Endothelial cell of umbilical vein (primary cell): ENCODE data around the gene COL5A1. TPM values are rescaled to one million over a fixed set of nuclear protein-coding genes. Genes with fewer than 3 reads are reported as not detected.

ENCODE experiments used
- BruUV-seq: library from RNA; stranded (reverse); fragments of 400-500 nt; replicated peaks from 2 replicates; lab custom pipeline; 2021; lab: Mats Ljungman, UMichigan
- CTCF ChIA-PET: fragments of 300-600, 350-600 bp; sonication (Branson Sonifier 250); formaldehyde crosslinking; loops from one replicate; lab custom pipeline; 2021; ENCODE audit warnings: antibody characterized with exemption, inconsistent platforms; lab: Charles Lee
- POLR2A ChIA-PET: fragments of 300-600, 350-600 bp; sonication (Branson Sonifier 250); formaldehyde crosslinking; loops from one replicate; lab custom pipeline; 2021; ENCODE audit warnings: antibody characterized with exemption, inconsistent platforms; lab: Charles Lee
- DNase-seq: peaks from one replicate; pipeline ENCODE4 v3.0.0-alpha.2; 2011; ENCODE audit warnings: low read depth, low spot score
- FAIRE-seq: peaks from 2 replicates; lab custom pipeline; 2011; peaks lifted over from hg19 to GRCh38; lab: Jason Lieb, UNC
- H2AFZ ChIP-seq: 2 replicates; pipeline ENCODE4 v1.6.0; 2012; ENCODE audit warnings: low read depth, low read length, control low read depth, inconsistent platforms
- H3K27ac ChIP-seq: 2 replicates; pipeline ENCODE4 v1.5.1; 2011; ENCODE audit warnings: low read depth, mild to moderate bottlenecking, control low read depth, low read length, moderate library complexity; ENCODE audit not compliant: insufficient read depth
- H3K27me3 ChIP-seq, 2 experiments: 2 replicates each; pipeline versions ENCODE4 v1.6.0 to v1.6.1; 2011; ENCODE audit warnings: low read length in 2 of 2, mixed read lengths in 1 of 2; ENCODE audit not compliant: control insufficient read depth in 2 of 2, insufficient read depth in 2 of 2
- H3K36me3 ChIP-seq, 2 experiments: 2 replicates in 1 of 2; 3 replicates in 1 of 2; pipeline ENCODE4 v1.5.1; 2011; ENCODE audit warnings: low read length in 2 of 2, mild to moderate bottlenecking in 1 of 2, moderate library complexity in 1 of 2; ENCODE audit not compliant: control insufficient read depth in 2 of 2, insufficient read depth in 2 of 2; ENCODE audit errors: extremely low read depth in 1 of 2
- H3K4me1 ChIP-seq: 3 replicates; pipeline ENCODE4 v1.5.1; 2011; ENCODE audit warnings: mild to moderate bottlenecking, low read length; ENCODE audit not compliant: control insufficient read depth, insufficient read depth; ENCODE audit errors: extremely low read depth
- H3K4me2 ChIP-seq: 2 replicates; pipeline ENCODE4 v1.6.1; 2011; ENCODE audit warnings: low read length, control low read depth, mixed read lengths; ENCODE audit not compliant: insufficient read depth
- H3K4me3 ChIP-seq, 3 experiments: fragments of 200-600 bp in 1 of 3; sonication (generic), shearing (Covaris generic) in 1 of 3; replicated peaks in 1 of 3; 2 replicates each; pipeline ENCODE4 v1.5.1; 2011 to 2016; ENCODE audit warnings: control low read depth in 3 of 3, low read length in 3 of 3, mild to moderate bottlenecking in 2 of 3, inconsistent platforms in 1 of 3, low read depth in 1 of 3, moderate library complexity in 1 of 3; ENCODE audit not compliant: insufficient read depth in 1 of 3
- H3K79me2 ChIP-seq: 2 replicates; pipeline ENCODE4 v1.6.0; 2012; ENCODE audit warnings: low read length, inconsistent platforms; ENCODE audit not compliant: control insufficient read depth, insufficient read depth
- H3K9ac ChIP-seq: replicated peaks from 2 replicates; pipeline ENCODE3; 2011; ENCODE audit warnings: low read length, control low read depth; ENCODE audit not compliant: insufficient read depth; ENCODE audit errors: extremely low read depth
- H3K9me1 ChIP-seq: replicated peaks from 3 replicates; pipeline ENCODE4 v1.6.0; 2011; ENCODE audit warnings: mild to moderate bottlenecking, low read length; ENCODE audit not compliant: control insufficient read depth, insufficient read depth; ENCODE audit errors: extremely low read depth
- H3K9me3 ChIP-seq: replicated peaks from 2 replicates; pipeline ENCODE4 v1.5.1; 2012; ENCODE audit warnings: low read length, inconsistent platforms; ENCODE audit not compliant: control insufficient read depth, insufficient read depth
- H4K20me1 ChIP-seq: replicated peaks from 2 replicates; pipeline ENCODE3; 2011; ENCODE audit warnings: mild to moderate bottlenecking, low read length; ENCODE audit not compliant: control insufficient read depth, insufficient read depth; ENCODE audit errors: extremely low read depth
- CTCF ChIP-seq, 2 donors: IDR thresholded peaks; 1 replicate in 1 of 2; 2 replicates in 1 of 2; pipeline ENCODE4 v1.5.1; 2011; ENCODE audit warnings: low read length in 2 of 2, mild to moderate bottlenecking in 2 of 2, moderate library complexity in 2 of 2, control low read depth in 1 of 2, inconsistent platforms in 1 of 2, low read depth in 1 of 2; ENCODE audit not compliant: insufficient read depth in 1 of 2; ENCODE audit errors: extremely low read depth in 1 of 2
- EZH2 ChIP-seq: IDR thresholded peaks from 2 replicates; pipeline ENCODE4 v1.6.1; 2012; ENCODE audit warnings: borderline replicate concordance, low read depth, mild to moderate bottlenecking, moderate library complexity, low read length, inconsistent platforms; ENCODE audit not compliant: severe bottlenecking
- FOS ChIP-seq: IDR thresholded peaks from 2 replicates; pipeline ENCODE4 v1.6.1; 2011; ENCODE audit warnings: mild to moderate bottlenecking, low read length, moderate library complexity, borderline replicate concordance; ENCODE audit not compliant: insufficient read depth
- GATA2 ChIP-seq: IDR thresholded peaks from 2 replicates; pipeline ENCODE4 v1.7.0; 2011; ENCODE audit warnings: low read depth, mild to moderate bottlenecking, moderate library complexity, mixed read lengths, low read length; ENCODE audit not compliant: insufficient read length, insufficient read depth
- JUN ChIP-seq: IDR thresholded peaks from 2 replicates; pipeline ENCODE4 v1.6.1; 2011; ENCODE audit warnings: borderline replicate concordance, low read depth; ENCODE audit not compliant: insufficient read length, insufficient read depth
- MAX ChIP-seq: IDR thresholded peaks from 2 replicates; pipeline ENCODE4 v1.6.1; 2011; ENCODE audit not compliant: insufficient read depth, insufficient read length
- MYC ChIP-seq: IDR thresholded peaks from one replicate; pipeline ENCODE4 v1.6.1; 2011; ENCODE audit warnings: mild to moderate bottlenecking, low read depth, low read length
- POLR2A ChIP-seq: IDR thresholded peaks from 2 replicates; pipeline ENCODE4 v1.6.1; 2012; ENCODE audit warnings: low read depth, mild to moderate bottlenecking, control low read depth, low read length
- POLR2AphosphoS5 ChIP-seq: IDR thresholded peaks from 2 replicates; pipeline ENCODE4 v1.6.1; 2012; ENCODE audit warnings: low read depth, mild to moderate bottlenecking, control low read depth, low read length, moderate library complexity; ENCODE audit not compliant: insufficient read depth
- dilution Hi-C: fragments of 300-500 bp; cut with MboI; formaldehyde crosslinking; loops from one replicate; pipeline ENCODE4 v1.15.0; 2019; ENCODE audit warnings: low sequenced_read_pairs; ENCODE audit not compliant: extremely low pct_ligation_motif_present
- intact Hi-C: fragments of 100-400 bp; cut with micrococcal nuclease; formaldehyde crosslinking; loops from one replicate; pipeline ENCODE4 v1.10.0; 2022
- polyA plus RNA-seq, 4 experiments: library from polyadenylated mRNA; depleted of rRNA in 3 of 4; stranded (reverse) in 3 of 4; unstranded in 1 of 4; fragments of >200 nt; gene quantifications; 2 replicates each; pipeline versions ENCODE4 v1.2.1 to v1.2.3, GENCODE V29; 2011 to 2012; ENCODE audit warnings: missing spikeins in 1 of 4
- total RNA-seq: library from RNA; stranded (reverse); gene quantifications from 2 replicates; pipeline ENCODE4 v1.2.3, GENCODE V29; 2021

COL5A1 gene
- total and polyA plus RNA-seq, 2 donors (not counting 3 experiments of a cell fraction or from before 2014, with no cell fraction given), result 97.4 to 175 TPM

- intact Hi-C loops, result no loop called here
These were observed 187.8 kb downstream of the COL5A1 start for GRCh38 chr9:134829356-134829937.

More at GRCh38 chr9:134829356-134829937, 187.8 kb downstream of the COL5A1 start:
- FAIRE-seq (no peak), DNase-seq (no peak)
- H2AFZ ChIP-seq, result no peak overlapping the region
- H3K4me3 ChIP-seq, result no peak overlapping the region
- no peak overlapping the region for H3K9ac ChIP-seq
- dilution Hi-C loops, result no loop called here
- no peak overlapping the region for H3K4me2 ChIP-seq
- TF ChIP-seq MAX (no peak), EZH2 (no peak), MYC (no peak), POLR2AphosphoS5 (no peak), POLR2A (no peak), GATA2 (no peak), JUN (no peak), FOS (no peak), CTCF (IDR thresholded peaks at IDR 0.05; ENCODE audit: extremely low read depth in 1 of 2, insufficient read depth in 1 of 2, low read depth in 1 of 2, low read length in 2 of 2) (no peak)
- H3K4me1 ChIP-seq, result no peaks in the 10 kb centered on the region
- H3K27me3 ChIP-seq, result no peaks in the 10 kb centered on the region
- H3K36me3 ChIP-seq, result peaks cover 0 to 45% of the 10 kb centered on the region in 2 experiments
- no peak overlapping the region for H3K27ac ChIP-seq
- H3K79me2 ChIP-seq, result no peaks in the 10 kb centered on the region
- CTCF ChIA-PET, result no interaction called here
- H3K9me1 ChIP-seq, result no peaks in the 10 kb centered on the region
- no peaks in the 10 kb centered on the region for H3K9me3 ChIP-seq
- H4K20me1 ChIP-seq, result no peaks in the 10 kb centered on the region
- POLR2A ChIA-PET, result no interaction called here
- BruUV-seq, result no TSS peak
